Measurements from ENCODE around the gene NR1H3.
"Not testable (repeated sequence)": the region's sequence is repeated elsewhere in the genome, so short reads cannot be mapped to it uniquely, and the experiment has no call there.

The NR1H3 gene

DNA sequence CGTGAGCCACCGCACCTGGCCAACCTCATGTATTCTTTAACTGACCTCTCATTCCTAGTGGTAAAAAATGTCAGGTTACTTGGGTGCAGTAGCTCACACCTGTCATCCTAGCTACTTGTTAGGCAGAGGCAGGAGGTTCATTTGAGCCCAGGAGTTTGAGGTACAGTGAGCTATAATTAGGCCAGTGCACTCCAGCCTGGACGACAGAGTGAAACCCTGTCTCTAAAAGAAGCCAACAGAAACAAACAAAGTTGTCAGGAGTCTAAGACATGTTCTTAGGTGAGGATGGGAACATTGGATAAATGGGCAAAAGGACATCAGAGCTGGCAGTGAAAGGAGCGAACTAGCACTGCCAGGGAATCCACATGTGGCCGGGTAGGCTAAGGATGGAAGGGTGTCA, 30.3 kb downstream of the NR1H3 start:
- Histone ChIP-seq H3K36me3 (ENCODE audit: insufficient read depth, low read depth, low read length) (peaks cover 93% of the 10 kb centered on the region), H3K9ac (ENCODE audit: low read depth, low read length) (no peak overlapping the region), H3K4me3 (ENCODE audit: low read length) (no peak overlapping the region), H3K9me3 (ENCODE audit: insufficient read depth, low read depth, low read length) (no peaks in the 10 kb centered on the region), H3K4me1 (ENCODE audit: insufficient read depth, low read length) (no peaks in the 10 kb centered on the region), H3K27ac (ENCODE audit: low read length) (no peak overlapping the region), H3K27me3 (ENCODE audit: insufficient read depth, low read length) (no peaks in the 10 kb centered on the region)

DNA sequence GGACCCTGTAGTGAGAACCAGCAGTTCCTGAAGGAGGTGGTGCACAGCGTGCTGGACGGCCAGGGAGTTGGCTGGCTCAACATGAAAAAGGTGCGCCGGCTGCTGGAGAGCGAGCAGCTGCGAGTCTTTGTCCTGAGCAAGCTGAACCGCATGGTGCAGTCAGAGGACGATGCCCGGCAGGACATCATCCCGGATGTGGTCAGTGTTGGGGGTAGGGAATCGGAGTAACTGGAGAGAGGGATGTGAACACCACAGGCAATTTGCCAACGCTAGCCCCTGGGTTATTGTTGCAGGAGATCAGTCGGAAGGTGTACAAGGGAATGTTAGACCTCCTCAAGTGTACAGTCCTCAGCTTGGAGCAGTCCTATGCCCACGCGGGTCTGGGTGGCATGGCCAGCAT, 32.1 kb downstream of the NR1H3 start:
- Histone ChIP-seq H3K9ac (ENCODE audit: low read depth, low read length) (no peak overlapping the region), H3K27me3 (ENCODE audit: insufficient read depth, low read length) (no peaks in the 10 kb centered on the region), H3K4me1 (ENCODE audit: insufficient read depth, low read length) (no peaks in the 10 kb centered on the region), H3K9me3 (ENCODE audit: insufficient read depth, low read depth, low read length) (no peaks in the 10 kb centered on the region), H3K4me3 (ENCODE audit: low read length) (no peak overlapping the region), H3K27ac (ENCODE audit: low read length) (no peak overlapping the region), H3K36me3 (ENCODE audit: insufficient read depth, low read depth, low read length) (peaks cover 92% of the 10 kb centered on the region)

DNA sequence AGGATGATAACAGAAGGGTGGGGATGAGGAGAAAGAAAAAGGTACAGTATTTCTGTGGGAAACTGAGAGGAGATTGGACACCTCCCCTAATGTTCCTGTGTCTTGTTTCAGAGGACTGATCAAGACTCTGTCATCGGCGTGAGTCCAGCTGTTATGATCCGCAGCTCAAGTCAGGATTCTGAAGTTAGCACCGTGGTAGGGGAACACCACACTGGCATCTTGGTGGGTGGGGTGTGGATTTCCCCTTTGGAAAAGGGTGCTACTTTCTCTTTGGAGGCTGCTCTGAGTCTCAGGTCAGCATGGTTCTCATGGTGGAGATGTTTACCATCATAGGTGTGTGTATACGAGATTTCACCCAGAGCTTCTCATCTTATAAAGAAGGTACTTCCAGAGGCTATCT, 37.6 kb downstream of the NR1H3 start:
- H3K36me3 ChIP-seq (ENCODE audit: insufficient read depth, low read depth, low read length) = peaks cover 84% of the 10 kb centered on the region
- no peaks in the 10 kb centered on the region for H3K27me3 ChIP-seq (ENCODE audit: insufficient read depth, low read length)

DNA sequence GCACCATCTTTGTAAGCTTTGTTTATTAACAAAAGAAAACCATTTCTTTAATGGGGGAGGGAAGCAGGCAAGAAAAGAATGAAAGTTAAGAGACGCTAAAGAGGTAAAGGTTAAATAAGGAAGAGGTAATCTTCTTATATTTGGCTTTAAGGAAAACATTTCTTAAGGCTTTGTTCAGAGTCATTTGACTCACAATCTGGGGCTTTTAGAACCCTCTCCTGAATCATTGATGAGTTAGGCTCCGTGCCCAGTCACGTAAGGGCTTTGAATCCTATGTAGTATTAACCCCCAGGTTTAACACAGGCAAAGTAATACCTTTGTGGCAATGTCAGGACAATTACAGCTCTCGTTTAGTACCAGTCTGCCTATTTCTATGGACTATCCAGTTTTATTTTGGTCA, 38.2 kb downstream of the NR1H3 start:
- Histone ChIP-seq H3K27me3 (ENCODE audit: insufficient read depth, low read length) (no peaks in the 10 kb centered on the region), H3K9ac (ENCODE audit: low read depth, low read length) (no peak overlapping the region), H3K4me1 (ENCODE audit: insufficient read depth, low read length) (no peaks in the 10 kb centered on the region), H3K36me3 (ENCODE audit: insufficient read depth, low read depth, low read length) (peaks cover 82% of the 10 kb centered on the region), H3K9me3 (ENCODE audit: insufficient read depth, low read depth, low read length) (no peaks in the 10 kb centered on the region), H3K27ac (ENCODE audit: low read length) (no peak overlapping the region), H3K4me3 (ENCODE audit: low read length) (no peak overlapping the region)

More for the DNA sequence above, 37.6 kb downstream of the NR1H3 start:
- Histone ChIP-seq H3K4me1 (ENCODE audit: insufficient read depth, low read length) (no peaks in the 10 kb centered on the region), H3K27ac (ENCODE audit: low read length) (no peak overlapping the region), H3K9ac (ENCODE audit: low read depth, low read length) (no peak overlapping the region), H3K4me3 (ENCODE audit: low read length) (no peak overlapping the region), H3K9me3 (ENCODE audit: insufficient read depth, low read depth, low read length) (no peaks in the 10 kb centered on the region)

DNA sequence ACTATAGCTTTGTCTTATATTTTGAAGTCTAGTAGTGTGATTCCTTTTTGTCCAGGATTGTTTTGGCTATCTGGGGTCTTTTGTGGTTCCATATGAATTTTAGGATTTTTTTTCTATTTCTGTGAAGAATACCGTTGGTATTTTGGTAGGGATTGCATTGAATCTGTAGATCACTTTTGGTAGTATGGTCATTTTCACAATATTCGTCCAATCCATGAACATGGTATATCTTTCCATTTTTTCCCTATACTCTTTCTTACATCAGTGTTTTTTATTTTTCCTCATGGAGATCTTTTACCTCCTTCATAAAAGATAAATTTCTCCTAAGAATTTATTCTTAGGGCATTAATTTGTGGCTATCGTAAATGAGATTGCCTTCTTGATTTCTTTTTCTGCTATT, 41.3 kb downstream of the NR1H3 start:
- H3K4me1 ChIP-seq (ENCODE audit: insufficient read depth, low read length) = no peaks in the 10 kb centered on the region
- no peak overlapping the region for H3K9ac ChIP-seq (ENCODE audit: low read depth, low read length)
- H3K4me3 ChIP-seq (ENCODE audit: low read length) = no peak overlapping the region
- H3K9me3 ChIP-seq (ENCODE audit: insufficient read depth, low read depth, low read length) = no peaks in the 10 kb centered on the region
- H3K36me3 ChIP-seq (ENCODE audit: insufficient read depth, low read depth, low read length) = peaks cover 75% of the 10 kb centered on the region
- no peaks in the 10 kb centered on the region for H3K27me3 ChIP-seq (ENCODE audit: insufficient read depth, low read length)
- H3K27ac ChIP-seq (ENCODE audit: low read length) = no peak overlapping the region

DNA sequence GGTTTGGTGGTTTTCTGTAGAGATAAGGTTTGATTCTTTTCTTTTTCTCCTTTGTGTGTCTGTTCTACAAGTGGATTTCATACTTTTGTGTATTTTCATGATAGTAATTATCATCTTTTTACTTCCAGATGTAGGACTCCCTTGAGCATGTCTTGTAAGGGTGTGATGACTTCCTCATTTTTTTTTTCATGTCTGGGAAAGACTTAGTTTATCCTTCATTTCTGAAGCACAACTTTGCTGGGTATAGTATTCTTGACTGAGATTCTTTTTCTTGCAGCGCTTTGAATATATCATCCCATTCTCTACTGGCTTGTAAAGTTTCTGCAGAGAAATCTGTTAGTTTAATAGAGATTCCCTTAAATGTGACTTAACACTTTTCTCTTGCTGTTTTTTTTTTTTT, 45.1 kb downstream of the NR1H3 start:
- Histone ChIP-seq H3K36me3 (ENCODE audit: insufficient read depth, low read depth, low read length) (peaks cover 77% of the 10 kb centered on the region), H3K9ac (ENCODE audit: low read depth, low read length) (no peak overlapping the region), H3K4me1 (ENCODE audit: insufficient read depth, low read length) (no peaks in the 10 kb centered on the region), H3K27me3 (ENCODE audit: insufficient read depth, low read length) (no peaks in the 10 kb centered on the region), H3K4me3 (ENCODE audit: low read length) (no peak overlapping the region), H3K27ac (ENCODE audit: low read length) (no peak overlapping the region), H3K9me3 (ENCODE audit: insufficient read depth, low read depth, low read length) (no peaks in the 10 kb centered on the region)

DNA sequence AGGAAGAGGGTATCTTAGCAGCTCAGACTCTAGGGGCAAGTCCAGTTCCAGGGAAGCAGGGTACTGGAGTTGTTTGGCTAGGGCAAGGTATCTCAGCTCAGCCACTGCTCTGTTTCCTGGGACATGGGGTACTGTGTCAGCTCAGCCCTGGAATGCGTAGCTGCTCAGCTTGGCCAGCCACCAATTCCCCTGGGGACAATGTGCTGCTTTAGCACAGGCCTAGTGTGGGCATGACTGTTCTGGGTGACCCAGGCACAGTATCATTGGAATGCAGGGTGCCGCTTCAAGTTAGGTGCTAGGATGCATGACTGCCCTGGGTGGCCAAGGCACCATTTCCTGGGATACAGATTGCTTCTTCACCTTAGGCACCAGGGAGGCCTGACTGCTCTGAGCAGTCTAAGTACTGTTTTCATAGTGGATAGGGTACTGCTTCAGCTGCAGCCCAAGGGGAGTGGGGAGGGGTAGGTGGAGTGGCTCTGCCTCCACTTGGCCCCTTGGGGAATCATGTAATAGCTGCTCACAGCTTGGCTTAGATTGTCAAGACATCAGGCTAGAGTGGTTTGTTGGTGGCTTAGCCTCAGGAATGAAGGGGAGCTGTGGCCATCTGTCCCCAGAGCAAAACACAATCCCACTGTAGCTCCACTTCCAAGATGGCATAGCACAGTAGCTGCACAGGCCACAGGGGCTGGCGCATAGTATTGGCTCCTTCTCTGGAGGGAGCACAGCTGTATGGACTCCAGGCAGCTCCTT, 48.1 kb downstream of the NR1H3 start:
- Histone ChIP-seq H3K4me1 (ENCODE audit: insufficient read depth, low read length) (no peaks in the 10 kb centered on the region), H3K36me3 (ENCODE audit: insufficient read depth, low read depth, low read length) (peaks cover 80% of the 10 kb centered on the region), H3K27ac (ENCODE audit: low read length) (no peak overlapping the region), H3K4me3 (ENCODE audit: low read length) (no peak overlapping the region), H3K27me3 (ENCODE audit: insufficient read depth, low read length) (no peaks in the 10 kb centered on the region), H3K9ac (ENCODE audit: low read depth, low read length) (no peak overlapping the region), H3K9me3 (ENCODE audit: insufficient read depth, low read depth, low read length) (no peaks in the 10 kb centered on the region)

DNA sequence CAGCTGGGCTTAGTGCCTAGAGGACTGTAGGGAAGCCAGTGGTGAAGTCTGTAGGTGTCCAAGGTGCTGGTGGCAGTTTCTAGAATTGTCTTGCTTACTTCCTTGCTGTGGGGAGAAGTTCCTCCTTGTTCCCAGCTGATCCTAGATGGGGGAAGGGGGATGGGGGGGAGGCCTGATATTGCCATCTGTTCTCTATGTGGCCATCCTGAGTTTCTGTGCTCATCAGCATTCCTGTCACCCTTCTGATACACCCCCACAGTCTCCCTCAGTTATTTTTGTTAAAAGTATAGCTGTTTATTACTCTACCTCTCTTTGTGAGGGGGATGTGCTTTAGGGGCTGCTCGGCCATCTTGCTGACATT, 48.7 kb downstream of the NR1H3 start:
- no peak overlapping the region for H3K4me3 ChIP-seq (ENCODE audit: low read length)
- no peaks in the 10 kb centered on the region for H3K9me3 ChIP-seq (ENCODE audit: insufficient read depth, low read depth, low read length)
- H3K36me3 ChIP-seq (ENCODE audit: insufficient read depth, low read depth, low read length) = peaks cover 83% of the 10 kb centered on the region
- H3K4me1 ChIP-seq (ENCODE audit: insufficient read depth, low read length) = no peaks in the 10 kb centered on the region
- H3K9ac ChIP-seq (ENCODE audit: low read depth, low read length) = no peak overlapping the region
- H3K27ac ChIP-seq (ENCODE audit: low read length) = no peak overlapping the region
- H3K27me3 ChIP-seq (ENCODE audit: insufficient read depth, low read length) = no peaks in the 10 kb centered on the region

DNA sequence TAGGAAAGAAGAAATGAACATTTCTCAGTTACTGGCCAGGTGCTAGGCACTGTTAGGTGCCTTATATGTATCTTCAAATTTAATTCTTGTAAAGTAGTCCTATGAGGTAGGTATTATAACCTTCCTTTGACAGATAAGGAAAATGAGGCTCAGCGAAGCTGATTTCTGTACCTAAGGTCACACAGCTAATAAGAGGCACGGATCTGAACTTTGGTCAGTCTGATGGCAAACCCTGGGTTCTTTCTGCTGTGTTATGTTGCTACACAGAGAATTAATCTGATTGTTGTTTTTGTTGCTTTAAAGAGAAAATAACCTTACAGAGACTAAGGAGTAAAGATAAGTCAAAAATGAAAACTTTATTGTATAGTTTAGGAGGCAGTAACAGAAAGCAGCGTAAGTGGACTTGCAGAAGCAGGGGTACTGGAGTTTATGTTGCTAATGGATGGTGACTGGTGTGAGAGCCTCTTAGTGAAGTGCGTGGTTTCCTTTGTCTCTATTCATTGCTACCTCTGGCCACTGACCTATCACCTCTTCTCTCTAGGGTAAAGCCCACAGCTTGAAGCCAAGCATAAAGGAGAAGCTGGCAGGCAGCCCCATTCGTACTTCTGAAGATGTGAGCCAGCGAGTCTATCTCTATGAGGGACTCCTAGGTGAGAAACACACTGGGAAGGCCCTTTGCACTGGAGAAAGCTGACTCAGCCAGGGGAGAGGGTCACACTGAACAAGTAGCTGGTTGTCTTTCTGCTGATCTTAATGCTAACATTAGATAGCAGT, 50.4 kb downstream of the NR1H3 start:
- no peak overlapping the region for H3K9ac ChIP-seq (ENCODE audit: low read depth, low read length)
- no peaks in the 10 kb centered on the region for H3K4me1 ChIP-seq (ENCODE audit: insufficient read depth, low read length)
- H3K27ac ChIP-seq (ENCODE audit: low read length) = no peak overlapping the region
- no peak overlapping the region for H3K4me3 ChIP-seq (ENCODE audit: low read length)
- H3K27me3 ChIP-seq (ENCODE audit: insufficient read depth, low read length) = no peaks in the 10 kb centered on the region
- peaks cover 84% of the 10 kb centered on the region for H3K36me3 ChIP-seq (ENCODE audit: insufficient read depth, low read depth, low read length)
- no peaks in the 10 kb centered on the region for H3K9me3 ChIP-seq (ENCODE audit: insufficient read depth, low read depth, low read length)

DNA sequence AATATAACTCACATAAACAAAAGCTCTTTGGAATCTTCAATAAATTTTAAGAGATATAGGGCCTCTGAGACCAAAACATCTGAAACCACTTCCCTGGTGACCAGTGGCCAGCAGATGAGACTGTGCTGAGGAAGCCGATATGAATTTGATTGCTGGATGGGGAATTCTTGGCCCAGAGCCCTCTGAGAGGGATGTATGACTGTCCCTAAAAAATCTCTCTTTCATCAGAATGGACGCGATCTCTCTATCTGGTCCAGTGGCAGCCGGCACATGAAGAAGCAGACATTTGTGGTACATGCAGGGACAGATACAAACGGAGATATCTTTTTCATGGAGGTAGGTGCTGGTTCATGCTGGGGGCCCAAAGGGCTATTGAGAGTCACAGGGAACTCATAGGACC, 57.2 kb downstream of the NR1H3 start:
- Histone ChIP-seq H3K27ac (ENCODE audit: low read length) (no peak overlapping the region), H3K27me3 (ENCODE audit: insufficient read depth, low read length) (no peaks in the 10 kb centered on the region), H3K4me1 (ENCODE audit: insufficient read depth, low read length) (no peaks in the 10 kb centered on the region), H3K36me3 (ENCODE audit: insufficient read depth, low read depth, low read length) (peaks cover 61% of the 10 kb centered on the region), H3K9me3 (ENCODE audit: insufficient read depth, low read depth, low read length) (no peaks in the 10 kb centered on the region), H3K9ac (ENCODE audit: low read depth, low read length) (no peak overlapping the region), H3K4me3 (ENCODE audit: low read length) (no peak overlapping the region)

DNA sequence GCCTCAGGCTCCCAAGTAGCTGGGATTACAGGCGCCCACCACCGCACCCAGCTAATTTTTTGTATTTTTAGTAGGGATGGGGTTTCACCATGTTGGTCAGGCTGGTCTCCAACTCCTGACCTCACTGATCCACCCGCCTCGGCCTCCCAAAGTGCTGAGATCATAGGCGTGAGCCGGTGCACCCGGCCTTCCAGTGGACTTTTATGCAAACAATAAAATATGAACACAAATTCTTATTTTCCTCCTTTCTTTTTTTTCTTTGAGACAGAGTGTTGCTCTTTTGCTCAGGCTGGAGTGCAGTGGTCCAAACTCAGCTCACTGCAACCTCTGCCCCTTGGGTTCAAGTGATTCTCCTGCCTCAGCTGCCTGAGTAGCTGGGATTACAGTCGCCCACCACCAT, 58.7 kb downstream of the NR1H3 start:
- not testable (repeated sequence) for H3K4me1 ChIP-seq (ENCODE audit: insufficient read depth, low read length); H3K27ac ChIP-seq (ENCODE audit: low read length); H3K9ac ChIP-seq (ENCODE audit: low read depth, low read length); H3K9me3 ChIP-seq (ENCODE audit: insufficient read depth, low read depth, low read length); H3K4me3 ChIP-seq (ENCODE audit: low read length); H3K27me3 ChIP-seq (ENCODE audit: insufficient read depth, low read length)
- peaks cover 54% of the 10 kb centered on the region for H3K36me3 ChIP-seq (ENCODE audit: insufficient read depth, low read depth, low read length)
